ENCODE results near the gene DACH2.

GRCh38 chrX:86507331-86507730, 359.1 kb downstream of the DACH2 start:
- TF ChIP-seq CTCF (IDR thresholded peaks at IDR 0.05) (no peak), POLR2A (IDR thresholded peaks at IDR 0.05) (no peak)
